GM12873 (cell line): ENCODE results near the gene PAQR7.

Experiments
- TF ChIP-seq, protein P1 (sequence below): IDR thresholded peaks from 2 replicates; pipeline ENCODE4 v1.5.1; 2012; ENCODE audit warnings: low read depth, mild to moderate bottlenecking, moderate library complexity, low read length, control low read depth; ENCODE audit not compliant: insufficient read depth; ENCODE audit errors: missing control alignments

PAQR7 gene

GRCh38 chr1:25900219-25900618 is 24.7 kb upstream of the PAQR7 start:
- TF ChIP-seq, protein P1, sequence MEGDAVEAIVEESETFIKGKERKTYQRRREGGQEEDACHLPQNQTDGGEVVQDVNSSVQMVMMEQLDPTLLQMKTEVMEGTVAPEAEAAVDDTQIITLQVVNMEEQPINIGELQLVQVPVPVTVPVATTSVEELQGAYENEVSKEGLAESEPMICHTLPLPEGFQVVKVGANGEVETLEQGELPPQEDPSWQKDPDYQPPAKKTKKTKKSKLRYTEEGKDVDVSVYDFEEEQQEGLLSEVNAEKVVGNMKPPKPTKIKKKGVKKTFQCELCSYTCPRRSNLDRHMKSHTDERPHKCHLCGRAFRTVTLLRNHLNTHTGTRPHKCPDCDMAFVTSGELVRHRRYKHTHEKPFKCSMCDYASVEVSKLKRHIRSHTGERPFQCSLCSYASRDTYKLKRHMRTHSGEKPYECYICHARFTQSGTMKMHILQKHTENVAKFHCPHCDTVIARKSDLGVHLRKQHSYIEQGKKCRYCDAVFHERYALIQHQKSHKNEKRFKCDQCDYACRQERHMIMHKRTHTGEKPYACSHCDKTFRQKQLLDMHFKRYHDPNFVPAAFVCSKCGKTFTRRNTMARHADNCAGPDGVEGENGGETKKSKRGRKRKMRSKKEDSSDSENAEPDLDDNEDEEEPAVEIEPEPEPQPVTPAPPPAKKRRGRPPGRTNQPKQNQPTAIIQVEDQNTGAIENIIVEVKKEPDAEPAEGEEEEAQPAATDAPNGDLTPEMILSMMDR = no peak

- TF ChIP-seq, protein P1 = no peak
These were observed 24.3 kb upstream of the PAQR7 start for GRCh38 chr1:25899792-25900191.

- TF ChIP-seq, protein P1 = no peak
These were observed 22.9 kb upstream of the PAQR7 start for GRCh38 chr1:25898223-25899015.

DNA sequence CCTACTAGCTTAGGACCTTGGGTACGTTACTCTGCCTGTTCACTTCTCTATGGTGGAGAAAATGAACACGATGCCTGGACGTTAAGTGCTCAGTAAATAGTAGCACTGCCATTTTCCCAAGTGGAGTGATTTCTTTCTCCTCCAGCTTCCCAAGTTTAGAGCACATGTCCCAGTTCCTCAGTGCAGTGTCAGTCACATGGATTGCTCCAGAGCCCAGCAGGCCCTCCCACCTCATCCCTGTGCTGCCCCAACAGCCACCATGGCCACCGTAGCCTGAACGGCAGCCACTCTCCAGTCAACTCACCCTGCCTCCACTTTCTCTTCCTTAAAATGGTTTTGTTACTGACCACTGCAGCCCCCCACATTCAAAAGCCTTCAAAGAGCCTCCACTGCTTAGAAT is 22.2 kb upstream of the PAQR7 start:
- TF ChIP-seq, protein P1 = no peak

DNA sequence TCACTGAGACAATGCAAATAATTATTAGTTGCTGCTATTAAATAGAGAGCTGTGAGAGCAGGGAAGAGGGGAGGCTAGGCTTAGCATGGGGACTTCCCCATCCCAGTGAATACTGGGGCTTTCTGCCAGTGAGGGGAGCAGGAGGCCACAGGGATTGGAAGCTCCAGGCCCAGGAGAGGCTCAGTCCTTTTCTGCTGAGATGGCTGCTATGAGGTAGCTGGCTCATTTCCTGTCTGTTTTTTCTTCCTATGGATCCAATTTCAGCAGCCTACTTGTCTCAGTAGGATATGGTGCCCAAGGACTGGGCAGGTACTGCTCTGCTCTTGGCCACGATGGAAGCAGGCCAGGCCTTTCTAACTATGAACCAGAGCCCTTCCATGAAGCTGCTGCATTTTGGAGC is 20.8 kb upstream of the PAQR7 start:
- TF ChIP-seq, protein P1 = no peak

DNA sequence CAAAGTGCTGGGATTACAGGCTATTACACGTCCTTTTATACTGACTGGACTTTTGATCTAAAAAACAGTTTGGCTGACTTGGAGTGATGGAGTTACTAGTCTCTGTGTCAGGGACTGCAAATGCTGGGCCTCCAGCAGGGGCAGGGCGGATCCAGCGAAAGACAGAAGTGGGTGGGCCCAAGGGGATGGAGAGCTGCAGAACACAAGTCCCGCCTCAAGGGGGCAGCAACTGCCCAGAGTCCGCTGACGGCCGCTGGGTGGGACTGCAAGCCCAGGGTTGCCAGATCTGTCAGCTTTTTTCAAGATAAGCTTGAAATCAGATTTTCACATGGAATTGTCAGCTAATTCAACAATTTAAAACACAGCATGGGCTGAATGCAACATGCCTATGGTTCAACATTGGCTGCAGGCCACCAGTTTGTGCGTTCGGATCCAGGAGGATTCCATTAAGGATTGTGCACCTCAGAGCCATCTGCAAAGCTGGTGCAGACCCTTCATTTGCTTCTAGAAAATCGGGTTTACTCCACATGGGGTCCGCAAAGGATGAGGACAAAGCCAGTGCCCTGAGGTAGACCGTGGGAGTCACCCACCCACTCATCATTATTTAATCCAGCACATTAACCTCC is 20.0 kb upstream of the PAQR7 start:
- TF ChIP-seq, protein P1 = peak; percentile 98

- TF ChIP-seq, protein P1 = no peak
These were observed 17.6 kb upstream of the PAQR7 start for GRCh38 chr1:25893116-25893515.
